GM18873 (cell line): ENCODE results near the gene DOCK10.

ENCODE experiments used
- ATAC-seq: cut with Tn5 transposase; IDR thresholded peaks from one replicate; pipeline ENCODE4 v1.9.1; 2021; ENCODE audit warnings: mild to moderate bottlenecking, moderate library complexity, moderate number of reproducible peaks; ENCODE audit not compliant: unreplicated experiment, low FRiP score

DOCK10 gene

DNA sequence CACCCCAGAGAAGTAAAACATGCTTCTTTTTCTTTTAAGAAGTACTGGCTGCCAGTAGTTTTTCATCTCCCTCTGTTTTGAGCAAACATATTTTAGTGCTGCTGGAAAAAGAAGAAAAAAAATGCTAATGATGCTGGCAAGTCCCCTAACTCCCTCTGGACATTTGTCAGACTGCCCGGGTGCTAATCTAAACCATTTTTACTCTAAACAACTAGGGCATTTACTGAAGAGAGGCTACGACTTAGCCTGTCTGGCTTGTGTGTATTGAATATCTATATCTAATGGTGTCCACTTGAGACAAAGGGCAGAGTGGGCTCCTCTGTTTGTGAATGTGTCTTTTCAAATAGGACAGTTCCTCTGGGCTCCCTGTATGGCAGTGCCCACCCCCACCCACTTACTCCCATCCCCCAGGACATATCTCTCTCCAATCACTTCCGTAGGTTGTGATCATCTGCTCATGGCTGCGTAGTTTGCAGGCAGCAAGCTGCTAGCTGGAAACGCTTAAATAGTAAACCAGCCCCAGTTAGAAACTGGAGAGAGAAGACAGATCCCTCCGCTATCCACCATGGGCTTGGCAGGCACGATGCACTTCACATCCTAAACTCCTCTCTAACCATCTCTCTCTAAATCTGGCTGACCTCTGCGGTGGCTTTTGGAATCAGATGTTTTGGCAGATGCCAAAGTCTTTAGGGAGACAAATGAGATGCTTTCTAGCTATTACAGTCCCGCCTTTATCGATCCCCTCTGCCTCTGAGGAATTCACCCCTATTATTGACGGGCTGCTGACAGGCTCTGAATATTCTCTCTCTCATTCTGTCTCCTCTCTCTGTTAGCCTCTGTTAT, 58.3 kb downstream of the DOCK10 start:
- ATAC-seq, result no peak

DNA sequence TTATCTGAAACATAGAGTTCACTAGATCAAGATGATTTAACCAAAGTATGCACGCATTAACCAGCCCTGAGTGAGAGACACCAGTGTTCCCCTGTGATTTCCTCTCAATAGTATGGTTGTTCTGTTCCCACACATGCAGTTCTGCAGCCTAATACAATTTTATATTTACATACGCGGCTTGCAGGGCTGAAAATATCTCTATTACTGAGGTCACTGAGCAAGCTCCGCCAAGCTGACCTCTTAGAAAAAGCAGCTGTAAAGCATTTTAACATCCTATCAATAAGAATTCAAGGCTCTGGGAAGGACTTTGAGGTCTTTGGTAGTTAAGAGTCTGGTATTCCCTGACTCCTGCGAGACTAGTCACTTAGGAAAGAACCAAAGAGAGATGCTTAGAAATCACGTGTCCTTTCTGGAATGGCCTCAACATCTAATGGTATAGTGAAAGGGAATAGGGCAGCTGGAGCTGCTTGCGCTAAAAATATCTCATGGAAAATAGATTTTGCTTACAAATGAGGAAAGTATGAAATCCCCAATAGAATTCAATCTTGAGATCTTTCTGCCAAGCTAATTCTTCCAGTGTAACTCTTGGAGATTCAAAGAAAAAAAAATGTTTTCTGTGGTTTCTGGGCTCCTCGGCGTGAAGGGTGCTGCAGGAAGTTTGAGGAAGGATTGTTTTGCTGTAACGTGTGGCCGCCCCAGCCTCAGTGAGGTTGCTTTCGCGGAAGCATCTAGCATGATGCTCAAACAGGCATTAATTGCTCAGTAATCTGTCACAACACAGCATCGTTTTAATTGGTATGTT, 59.2 kb downstream of the DOCK10 start:
- ATAC-seq, result no peak

DNA sequence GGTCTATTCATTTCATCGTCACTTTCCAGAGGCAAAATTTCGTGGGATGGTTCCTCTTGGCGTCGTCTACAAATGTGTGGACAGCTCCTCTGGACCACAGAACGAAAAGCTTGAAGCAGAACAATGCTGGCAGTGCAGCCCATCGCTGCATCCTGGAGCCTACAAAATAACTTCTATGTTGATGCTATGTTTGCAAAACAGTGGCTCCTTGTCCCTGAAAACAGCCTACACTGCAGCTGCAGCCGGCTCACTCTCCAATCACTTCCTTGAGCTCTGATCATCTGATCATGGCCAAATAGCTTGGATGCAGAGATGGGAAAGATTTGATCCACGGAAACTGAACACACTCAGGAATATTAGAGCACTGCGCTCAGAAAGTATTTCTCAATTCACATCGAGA, 60.0 kb downstream of the DOCK10 start:
- no peak for ATAC-seq

DNA sequence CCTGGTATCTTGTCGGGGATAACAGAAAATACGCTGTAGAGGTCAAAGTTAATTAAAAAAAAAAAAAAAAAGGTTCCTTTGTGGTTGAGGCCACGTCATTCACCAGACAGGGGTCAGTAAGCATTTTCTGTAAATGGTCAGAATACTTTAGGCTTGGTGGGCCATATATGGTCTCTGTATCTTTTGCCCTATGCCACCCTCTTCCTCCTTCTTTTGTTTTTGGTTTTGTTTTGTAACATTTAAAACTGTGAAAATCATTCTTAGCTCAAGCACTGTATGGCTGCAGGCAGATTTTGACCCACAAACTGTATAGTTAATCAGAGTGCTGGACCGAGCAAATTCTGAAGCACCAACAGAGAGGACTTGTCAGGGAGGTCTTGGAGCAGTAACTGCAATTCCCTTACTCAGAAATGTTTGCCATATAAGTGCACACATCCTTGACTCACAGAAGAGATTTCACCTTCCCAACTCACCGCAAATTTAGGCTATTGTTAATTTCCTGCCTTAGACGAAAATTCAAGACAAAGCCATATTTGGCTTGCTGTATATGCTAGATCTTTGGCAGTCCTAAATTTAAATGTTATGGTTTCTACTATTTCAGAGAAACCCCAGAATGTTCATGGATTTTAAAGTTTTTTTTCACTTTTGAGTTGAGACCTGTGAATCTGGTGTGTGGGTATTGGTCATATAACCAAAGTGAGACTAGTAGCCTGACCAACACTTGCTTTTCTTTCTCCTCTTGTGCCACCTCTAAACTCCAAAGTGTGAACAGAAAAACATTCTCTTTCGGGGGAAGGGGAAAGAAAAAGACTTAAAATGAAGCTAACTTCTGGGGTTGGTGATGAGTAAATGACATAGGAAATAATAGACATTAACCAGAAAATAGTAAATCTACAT, 65.4 kb downstream of the DOCK10 start:
- no peak for ATAC-seq

DNA sequence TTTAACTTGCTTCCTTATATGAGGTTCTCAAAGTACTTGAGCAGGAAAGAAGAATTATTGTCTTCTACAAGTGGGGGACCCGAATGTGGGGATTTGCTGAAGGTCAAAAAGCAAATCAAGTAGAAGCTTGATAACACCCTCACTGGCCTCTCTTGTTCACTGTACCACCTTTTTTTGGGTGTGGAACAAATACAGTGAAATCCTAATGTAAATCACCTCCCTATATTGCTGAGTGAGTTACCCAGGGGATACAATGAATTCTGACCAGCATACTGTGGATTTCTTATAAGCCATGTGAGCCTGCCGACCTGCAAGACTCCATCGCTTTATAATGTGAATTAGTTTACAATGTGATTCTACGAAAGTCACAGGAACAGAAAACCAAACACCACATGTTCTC, 66.5 kb downstream of the DOCK10 start:
- ATAC-seq, result no peak

DNA sequence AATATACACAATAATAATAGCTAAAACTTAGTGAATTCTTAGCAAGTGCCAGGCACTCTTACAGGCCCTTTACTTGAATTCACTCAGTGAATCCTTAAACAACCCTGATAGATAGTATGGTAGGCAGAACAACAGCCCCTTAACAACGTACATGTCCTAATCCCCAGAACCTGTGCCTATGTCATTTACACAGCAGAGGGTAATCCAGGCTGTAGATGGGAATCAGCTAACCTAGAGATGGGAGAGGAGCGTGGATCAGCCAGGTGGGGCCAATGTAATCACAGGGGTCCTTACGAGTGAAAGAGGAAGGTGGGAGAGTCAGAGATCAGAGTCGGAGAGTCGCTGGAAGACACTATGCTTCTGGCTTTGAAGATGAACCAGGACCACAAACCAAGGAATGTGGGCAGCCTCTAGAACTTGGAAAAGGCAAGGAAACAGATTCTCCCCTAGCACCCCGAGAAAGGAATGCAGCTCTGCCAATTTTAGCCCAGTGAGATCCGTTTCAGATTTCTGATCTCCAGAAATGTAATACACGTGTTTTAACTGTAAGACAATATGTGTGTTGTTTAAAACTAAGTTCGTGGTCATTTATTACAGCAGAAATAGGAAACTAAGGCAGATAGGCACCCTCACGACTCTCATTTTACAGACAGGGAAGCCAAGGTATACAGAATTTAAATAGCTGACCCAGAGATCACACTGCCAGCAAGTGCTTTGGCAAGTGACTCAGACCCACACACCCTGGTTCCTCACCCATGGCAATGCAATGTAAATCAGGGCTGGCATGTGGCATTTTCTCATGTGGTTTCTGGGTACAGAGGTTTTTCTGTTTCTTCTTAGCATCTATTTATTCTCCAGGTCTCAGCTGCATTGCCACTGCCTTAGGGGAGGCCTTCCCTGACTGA, 68.9 kb downstream of the DOCK10 start:
- peak; percentile 44 for ATAC-seq

DNA sequence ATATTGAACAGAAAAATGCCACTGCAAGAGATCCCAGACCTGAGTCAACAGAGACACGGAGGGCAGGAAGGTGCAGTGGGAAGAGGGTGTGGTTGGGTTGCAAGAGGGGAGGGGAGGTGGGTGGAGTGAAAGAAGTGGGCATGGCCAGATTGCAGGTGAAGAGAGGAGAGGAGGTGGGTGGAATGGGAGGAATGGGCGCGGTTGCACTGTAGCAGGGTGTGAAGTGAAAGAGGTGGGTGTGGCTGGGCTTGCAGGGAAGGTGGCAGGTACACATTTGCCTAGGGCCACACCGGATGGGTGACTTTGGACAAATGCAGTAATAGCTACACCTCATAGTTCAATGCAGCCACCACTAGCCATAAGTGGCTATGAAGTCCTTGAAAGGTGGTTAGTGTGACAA, 71.1 kb downstream of the DOCK10 start:
- no peak for ATAC-seq

DNA sequence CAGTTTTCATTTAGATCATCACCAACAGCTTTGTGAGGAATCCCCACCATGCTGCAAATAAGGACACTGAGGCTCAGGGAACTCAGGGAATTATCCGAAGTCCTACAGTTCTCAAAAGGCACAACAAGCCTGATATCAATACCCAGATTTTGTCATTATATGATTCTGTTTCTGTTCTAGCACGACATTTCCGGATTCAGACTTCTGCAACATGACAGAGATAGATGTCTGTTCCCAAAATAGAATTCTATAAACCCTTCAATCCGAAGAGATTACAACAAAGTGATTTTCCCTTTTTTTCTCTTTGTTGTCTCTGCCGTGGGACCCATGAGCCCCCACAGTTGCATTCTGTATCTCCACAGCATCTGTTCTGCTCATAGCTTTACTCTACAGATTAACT, 72.0 kb downstream of the DOCK10 start:
- ATAC-seq, result no peak

DNA sequence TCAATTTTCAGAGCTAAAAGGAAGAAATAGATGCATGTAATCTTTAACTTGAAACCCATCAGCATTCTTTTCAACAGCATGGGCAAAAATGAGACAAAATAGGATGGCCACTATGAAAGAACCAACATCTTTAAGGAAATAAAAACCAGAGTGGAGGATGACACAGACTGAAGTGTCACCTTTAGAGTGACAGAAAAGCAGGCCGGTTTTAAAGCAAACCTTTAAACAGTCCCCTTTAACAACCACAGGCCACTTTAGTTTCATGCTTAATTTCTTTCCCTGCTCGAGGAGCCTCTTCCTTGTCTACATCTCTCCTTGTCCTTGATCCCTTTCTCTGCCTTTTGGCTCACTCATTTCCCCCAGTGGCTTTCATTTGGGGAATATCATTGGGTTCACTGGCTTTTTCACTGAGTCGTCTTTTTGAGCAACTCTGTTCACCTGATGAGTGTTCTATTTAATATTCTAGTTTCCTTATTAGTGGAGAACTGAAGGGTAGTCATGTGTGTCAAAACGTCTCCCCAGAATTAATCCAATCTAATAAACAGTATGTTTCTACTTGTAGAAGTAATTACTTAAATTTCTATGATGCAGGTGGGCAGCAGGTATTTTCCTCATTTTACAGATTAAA, 72.5 kb downstream of the DOCK10 start:
- no peak for ATAC-seq

DNA sequence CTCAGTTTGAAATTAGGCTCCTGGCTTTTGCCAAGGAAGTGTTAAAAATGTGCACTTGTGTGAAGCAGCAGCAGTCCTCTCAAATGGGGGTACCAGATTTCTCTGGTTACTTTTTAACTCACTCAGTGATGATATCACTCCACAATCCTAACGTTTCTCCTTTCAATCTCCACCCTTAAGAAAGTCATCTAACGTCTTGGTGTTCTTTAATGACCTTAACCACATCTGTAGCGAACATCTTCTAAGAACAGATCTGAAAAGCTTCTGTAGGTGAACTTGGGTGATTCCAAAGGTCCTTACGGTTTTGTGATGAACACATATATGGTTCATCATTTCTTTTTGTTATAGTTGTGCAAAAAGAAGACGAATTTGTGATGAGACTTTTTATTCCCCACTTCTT, 73.2 kb downstream of the DOCK10 start:
- ATAC-seq, result no peak

DNA sequence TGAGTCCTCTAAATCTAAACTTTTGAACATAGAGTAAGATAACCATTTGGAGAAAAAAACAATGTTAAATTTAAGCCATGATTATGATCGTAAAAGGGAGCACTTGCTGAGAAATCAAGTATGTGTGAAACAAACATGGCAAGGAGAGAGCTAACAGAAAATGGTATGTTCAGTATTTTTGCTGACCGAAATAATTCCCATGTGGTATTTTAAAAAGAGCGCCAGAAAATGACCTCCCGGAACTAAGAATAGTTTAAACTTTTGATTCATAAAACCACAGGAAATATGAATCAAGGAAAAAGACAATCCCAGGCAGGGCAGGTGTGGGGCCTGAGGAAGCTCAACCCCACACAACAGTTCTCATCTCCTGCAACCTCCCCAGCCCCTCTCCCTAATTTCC, 74.2 kb downstream of the DOCK10 start:
- no peak for ATAC-seq

DNA sequence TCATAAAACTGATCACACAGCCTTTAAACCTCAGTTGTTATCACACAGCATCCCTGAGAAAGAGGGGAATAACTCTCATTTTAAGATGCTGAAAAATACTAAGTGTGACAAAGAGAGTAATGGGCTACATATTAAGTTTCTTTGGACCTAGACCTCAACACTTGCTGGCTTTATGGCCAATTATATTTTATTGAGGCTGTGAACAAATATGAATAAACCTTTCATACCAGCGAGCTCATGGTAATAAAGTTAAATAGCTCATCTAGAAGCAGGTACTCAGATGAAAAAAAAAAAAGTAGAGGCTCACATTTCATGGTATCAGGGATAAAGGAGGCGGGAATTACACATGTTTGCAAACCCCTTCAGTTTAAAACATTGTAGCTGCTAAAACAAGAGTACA, 75.7 kb downstream of the DOCK10 start:
- no peak for ATAC-seq

DNA sequence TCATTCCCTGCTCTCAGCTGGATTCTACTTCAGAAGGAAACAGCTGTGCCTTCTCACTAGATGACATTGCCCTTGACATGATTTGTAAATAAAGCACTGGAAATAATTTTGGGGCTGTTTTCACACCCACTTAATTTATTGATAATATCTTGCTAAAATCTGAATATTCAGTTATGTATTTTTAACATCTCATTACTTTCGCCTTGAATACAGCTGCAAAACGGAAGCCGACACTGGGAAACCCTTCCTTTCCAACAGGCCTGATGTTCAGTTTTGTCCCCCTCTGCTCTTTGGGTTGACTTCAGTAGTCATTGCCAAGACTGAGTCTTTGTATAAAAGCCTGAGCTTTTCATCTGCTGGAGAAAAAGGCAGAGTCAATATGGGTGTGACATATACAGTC, 82.7 kb downstream of the DOCK10 start:
- ATAC-seq, result no peak

DNA sequence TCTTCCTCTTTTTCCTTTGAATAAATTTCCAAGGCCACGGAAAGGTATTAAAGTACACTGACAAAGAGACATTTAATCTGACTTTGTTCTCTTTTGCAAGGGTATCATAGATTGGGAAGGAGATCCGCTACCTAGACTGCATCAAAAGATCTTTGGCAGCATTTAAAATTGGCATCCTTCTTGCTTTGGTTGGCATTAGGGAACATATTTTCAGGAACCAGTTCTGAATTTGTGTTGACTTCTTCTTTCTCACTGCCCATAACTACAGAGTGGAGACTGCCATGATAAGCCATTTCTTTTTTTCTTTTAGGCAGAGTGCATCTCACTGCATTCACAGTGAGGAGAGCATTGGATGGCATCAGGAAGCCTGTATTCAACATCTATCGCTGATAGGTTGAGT, 83.4 kb downstream of the DOCK10 start:
- ATAC-seq, result no peak

DNA sequence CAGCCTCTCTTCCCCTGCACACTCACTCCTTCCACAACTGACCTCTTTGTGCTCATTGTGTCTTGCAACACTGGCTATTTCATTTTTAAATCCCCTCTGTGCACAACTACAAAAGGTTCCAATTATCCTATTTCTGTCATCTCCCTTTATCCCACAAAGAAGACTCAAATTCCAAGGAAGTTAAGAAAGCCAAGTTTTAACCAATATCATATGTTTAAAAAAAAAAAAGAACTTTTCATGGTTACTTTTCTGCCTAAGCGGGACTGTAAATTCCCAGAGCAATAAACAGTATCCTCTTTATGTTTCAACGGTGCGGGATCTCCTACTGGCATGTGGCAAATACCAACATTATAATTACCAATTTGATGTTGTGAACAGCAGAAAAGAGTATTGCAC, 83.8 kb downstream of the DOCK10 start:
- ATAC-seq, result no peak

DNA sequence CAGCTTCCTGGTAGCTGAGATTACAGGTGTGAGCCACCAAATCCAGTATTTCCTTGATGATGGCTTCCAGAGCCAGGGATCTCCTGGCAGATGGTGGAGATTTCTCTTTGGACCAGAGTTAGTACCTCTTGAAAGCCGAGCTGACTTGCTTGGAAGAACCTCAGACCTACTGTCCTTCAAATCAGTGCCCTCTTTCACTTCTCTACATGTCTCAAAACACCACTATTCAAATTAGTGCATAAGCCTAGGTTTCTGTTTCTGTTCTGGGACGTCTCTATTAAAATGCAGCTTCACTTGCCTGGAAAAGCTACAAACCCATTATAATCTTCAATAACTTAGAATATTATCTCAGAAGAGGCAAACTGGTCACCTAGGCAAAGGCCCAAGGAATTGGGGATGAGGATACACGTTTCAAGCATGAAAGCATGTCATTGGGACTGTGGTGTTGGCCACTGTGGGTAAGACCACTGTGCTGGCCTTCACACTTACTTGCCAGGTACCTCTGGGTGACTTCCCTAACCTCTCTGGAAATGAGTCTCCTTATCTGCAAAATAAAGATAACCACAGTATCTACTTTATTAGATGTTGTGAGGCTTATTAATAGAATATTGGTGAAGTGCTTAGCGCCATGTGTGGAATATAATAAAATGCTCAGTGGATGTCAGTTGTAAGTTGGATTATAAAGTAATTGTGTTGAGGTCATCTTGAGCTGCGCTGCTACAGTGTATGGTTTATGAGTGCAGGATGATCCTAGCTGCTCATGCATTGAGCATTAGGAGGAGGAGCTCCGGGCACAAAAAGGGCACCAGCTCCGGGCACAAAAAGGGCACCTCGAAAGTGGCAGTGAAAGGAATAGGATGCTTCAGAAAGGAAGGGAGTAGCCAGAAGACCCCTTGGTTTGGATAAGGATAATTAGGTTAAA, 84.5 kb downstream of the DOCK10 start:
- peak; percentile 85 for ATAC-seq

DNA sequence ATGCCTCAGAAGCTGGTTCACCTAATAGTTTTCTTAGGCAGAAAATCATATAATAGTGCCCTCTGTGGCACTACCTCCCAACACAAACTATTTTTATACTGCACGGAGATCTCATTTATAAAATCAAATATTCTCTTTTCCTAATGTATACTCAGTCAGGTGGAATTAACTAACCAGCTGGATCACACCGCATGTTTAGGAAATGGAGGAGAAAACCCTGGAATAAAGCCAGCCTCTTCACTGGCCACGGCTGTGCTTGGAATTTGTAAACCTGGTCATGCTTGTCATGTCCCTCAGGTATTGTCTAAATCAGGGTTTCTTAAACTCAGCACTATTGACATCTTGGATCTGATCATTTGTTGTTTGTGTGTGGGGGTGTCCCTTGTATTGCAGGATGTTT, 85.6 kb downstream of the DOCK10 start:
- no peak for ATAC-seq

DNA sequence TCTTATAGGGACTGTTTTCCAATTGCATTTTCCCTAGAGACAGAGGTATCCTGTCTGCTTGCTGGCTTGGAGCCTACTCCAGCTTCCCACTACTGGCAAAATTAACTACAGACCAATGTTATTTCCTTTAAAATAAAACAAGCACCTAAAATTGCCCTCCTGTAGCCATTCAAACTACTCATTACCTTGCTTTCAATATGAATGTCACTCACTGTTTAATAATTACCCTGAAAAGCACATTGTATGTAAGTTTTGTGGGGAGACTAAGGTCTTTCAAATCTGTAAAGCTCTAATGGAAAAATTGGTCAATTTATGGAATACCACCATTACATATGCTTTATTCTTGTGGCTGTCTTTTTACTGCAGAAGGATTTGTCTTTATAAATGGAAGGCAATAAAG, 87.3 kb downstream of the DOCK10 start:
- peak; percentile 41 for ATAC-seq
